ENCODE results near the gene SMTN. TPM values are rescaled to one million over a fixed set of nuclear protein-coding genes. Genes with fewer than 3 reads are reported as not detected.
"Not testable (repeated sequence)": the region's sequence is repeated elsewhere in the genome, so short reads cannot be mapped to it uniquely, and the experiment has no call there.

The SMTN gene
- total RNA-seq: 283 TPM

- intact Hi-C loops (cut with DNase I): no loop called here
- DNase-seq (ENCODE audit: low spot score) (peak; percentile 97), ATAC-seq (peak; percentile 86)
Observed at GRCh38 chr22:31080848-31081649, at the start of gene SMTN. Gene SMTN, plus strand, starts transcription at chr22:31081318. Its CDS starts 1,941 bp downstream, at chr22:31083259.

- ATAC-seq: no peak
- intact Hi-C loops (cut with DNase I): loop anchor here (10.0 kb wide), 1 partner anchor 62 kb away; no protein-coding TSS in a partner anchor
Observed at GRCh38 chr22:31036671-31037550, 44.2 kb upstream of the SMTN start.

GRCh38 chr22:31038686-31039085, 42.4 kb upstream of the SMTN start:
- DNase-seq (ENCODE audit: low spot score) (no peak), ATAC-seq (peak; percentile 9)
- intact Hi-C loops (cut with DNase I): loop anchor here (10.0 kb wide), 1 partner anchor 64 kb away; no protein-coding TSS in a partner anchor

More at GRCh38 chr22:31036671-31037550, 44.2 kb upstream of the SMTN start:
- no peak for DNase-seq (ENCODE audit: low spot score)

GRCh38 chr22:31039393-31039792, 41.7 kb upstream of the SMTN start:
- DNase-seq (ENCODE audit: low spot score): peak; percentile 68
- intact Hi-C loops (cut with DNase I): loop anchor here (10.0 kb wide), 1 partner anchor 65 kb away; no protein-coding TSS in a partner anchor
- ATAC-seq: peak; percentile 83

GRCh38 chr22:31040542-31041398, 40.3 kb upstream of the SMTN start:
- ATAC-seq (no peak), DNase-seq (ENCODE audit: low spot score) (no peak)
- intact Hi-C loops (cut with DNase I): no loop called here

- DNase-seq (ENCODE audit: low spot score) (peak; percentile 80), ATAC-seq (peak; percentile 35)
- intact Hi-C loops (cut with DNase I): no loop called here
Observed at GRCh38 chr22:31044262-31044861, 36.8 kb upstream of the SMTN start.

- DNase-seq (ENCODE audit: low spot score) (no peak), ATAC-seq (peak; percentile 11)
- intact Hi-C loops (cut with DNase I): loop anchor here (5.0 kb wide), 1 partner anchor 1064 kb away; no protein-coding TSS in a partner anchor
Observed at GRCh38 chr22:31045900-31046538, 35.1 kb upstream of the SMTN start.

GRCh38 chr22:31046539-31047226, 34.4 kb upstream of the SMTN start:
- intact Hi-C loops (cut with DNase I): loop anchor here (5.0 kb wide), 1 partner anchor 1064 kb away; no protein-coding TSS in a partner anchor
- ATAC-seq: peak; percentile 93
- peak; percentile 74 for DNase-seq (ENCODE audit: low spot score)

GRCh38 chr22:31048570-31048969, 32.5 kb upstream of the SMTN start:
- intact Hi-C loops (cut with DNase I): loop anchor here (5.0 kb wide), 1 partner anchor 1066 kb away; no protein-coding TSS in a partner anchor
- ATAC-seq (no peak), DNase-seq (ENCODE audit: low spot score) (no peak)

GRCh38 chr22:31049815-31050420, 31.2 kb upstream of the SMTN start:
- no peak for ATAC-seq
- intact Hi-C loops (cut with DNase I): loop anchor here (5.0 kb wide), 1 partner anchor 1068 kb away; no protein-coding TSS in a partner anchor
- no peak for DNase-seq (ENCODE audit: low spot score)

GRCh38 chr22:31055117-31055634, 25.9 kb upstream of the SMTN start:
- peak; percentile 27 for ATAC-seq
- intact Hi-C loops (cut with DNase I): no loop called here
- DNase-seq (ENCODE audit: low spot score): no peak

- ATAC-seq (peak; percentile 98), DNase-seq (ENCODE audit: low spot score) (peak; percentile 88)
- intact Hi-C loops (cut with DNase I): no loop called here
Observed at GRCh38 chr22:31055635-31056159, 25.4 kb upstream of the SMTN start.

GRCh38 chr22:31056986-31057599, 24.0 kb upstream of the SMTN start:
- DNase-seq (ENCODE audit: low spot score): no peak
- intact Hi-C loops (cut with DNase I): no loop called here
- no peak for ATAC-seq

- intact Hi-C loops (cut with DNase I); DNase-seq (ENCODE audit: low spot score); ATAC-seq: not testable (repeated sequence)
Observed at GRCh38 chr22:31059663-31060062, 21.5 kb upstream of the SMTN start.

- intact Hi-C loops (cut with DNase I): no loop called here
- DNase-seq (ENCODE audit: low spot score): no peak
- no peak for ATAC-seq
Observed at GRCh38 chr22:31062566-31063230, 18.4 kb upstream of the SMTN start.
